Transverse colon (tissue), 3 donors: ENCODE measurements around the gene POMT1.
"Not testable (repeated sequence)": the region's sequence is repeated elsewhere in the genome, so short reads cannot be mapped to it uniquely, and the experiment has no call there.

Source experiments
- POLR2A ChIP-seq: fragments of 450-650 bp; IDR thresholded peaks from one replicate; pipeline ENCODE4 v1.6.1; 2016; ENCODE audit warnings: antibody characterized with exemption, mild to moderate bottlenecking, moderate library complexity
- TF ChIP-seq, protein P1 (sequence below), 5 experiments: fragments of 200-600 bp in 3 of 5; fragments of 450-650 bp in 2 of 5; sonication (generic) in 3 of 5; IDR thresholded peaks; 1 replicate in 2 of 5; 2 replicates in 3 of 5; pipeline ENCODE4 v1.5.1; 2016 to 2017; ENCODE audit warnings: antibody characterized with exemption in 5 of 5, inconsistent platforms in 3 of 5, mild to moderate bottlenecking in 2 of 5, moderate library complexity in 1 of 5

DNA sequence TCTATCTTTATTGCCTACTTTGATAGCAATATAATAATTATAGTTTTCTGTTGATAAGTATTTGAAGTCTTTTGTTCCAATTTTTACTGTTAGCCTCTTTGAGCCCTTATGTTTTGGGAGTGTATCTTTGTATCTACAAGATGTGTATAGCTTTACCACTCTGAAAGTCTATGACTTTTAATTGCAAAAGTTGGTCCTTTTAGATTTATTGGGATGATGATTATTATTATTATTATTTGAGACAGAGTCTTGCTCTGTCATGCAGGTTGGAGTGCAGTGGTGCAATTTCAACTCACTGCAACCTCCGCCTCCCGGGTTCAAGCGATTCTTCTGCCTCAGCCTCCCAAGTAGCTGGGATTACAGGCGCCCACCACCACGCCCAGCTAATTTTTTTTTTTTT, 30.6 kb upstream of the POMT1 start:
- TF ChIP-seq, protein P1, sequence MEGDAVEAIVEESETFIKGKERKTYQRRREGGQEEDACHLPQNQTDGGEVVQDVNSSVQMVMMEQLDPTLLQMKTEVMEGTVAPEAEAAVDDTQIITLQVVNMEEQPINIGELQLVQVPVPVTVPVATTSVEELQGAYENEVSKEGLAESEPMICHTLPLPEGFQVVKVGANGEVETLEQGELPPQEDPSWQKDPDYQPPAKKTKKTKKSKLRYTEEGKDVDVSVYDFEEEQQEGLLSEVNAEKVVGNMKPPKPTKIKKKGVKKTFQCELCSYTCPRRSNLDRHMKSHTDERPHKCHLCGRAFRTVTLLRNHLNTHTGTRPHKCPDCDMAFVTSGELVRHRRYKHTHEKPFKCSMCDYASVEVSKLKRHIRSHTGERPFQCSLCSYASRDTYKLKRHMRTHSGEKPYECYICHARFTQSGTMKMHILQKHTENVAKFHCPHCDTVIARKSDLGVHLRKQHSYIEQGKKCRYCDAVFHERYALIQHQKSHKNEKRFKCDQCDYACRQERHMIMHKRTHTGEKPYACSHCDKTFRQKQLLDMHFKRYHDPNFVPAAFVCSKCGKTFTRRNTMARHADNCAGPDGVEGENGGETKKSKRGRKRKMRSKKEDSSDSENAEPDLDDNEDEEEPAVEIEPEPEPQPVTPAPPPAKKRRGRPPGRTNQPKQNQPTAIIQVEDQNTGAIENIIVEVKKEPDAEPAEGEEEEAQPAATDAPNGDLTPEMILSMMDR (IDR thresholded peaks at IDR 0.05), result not testable (repeated sequence)
- not testable (repeated sequence) for TF ChIP-seq POLR2A
